Activated effector memory CD4-positive, alpha-beta T cell treated with Interleukin-2 at 50 U/mL for 16 hours (primary cell): ENCODE results near the gene FAM131B.
"Not testable (repeated sequence)": the region's sequence is repeated elsewhere in the genome, so short reads cannot be mapped to it uniquely, and the experiment has no call there.

Experiments used
- DNase-seq: peaks from one replicate; pipeline ENCODE4 v3.0.0-alpha.2; 2020

The FAM131B gene

GRCh38 chr7:143362131-143363015 is at the start of gene FAM131B:
Gene FAM131B, minus strand, starts transcription at chr7:143362713. Its CDS starts 110 bp downstream, at chr7:143362603.
- DNase-seq, result no peak

GRCh38 chr7:143411976-143412708 is 49.6 kb upstream of the FAM131B start:
- no peak for DNase-seq

- DNase-seq, result no peak
These were observed 48.0 kb upstream of the FAM131B start for GRCh38 chr7:143410521-143411004.

GRCh38 chr7:143408686-143409561 is 46.4 kb upstream of the FAM131B start, which contains the start of gene EPHA1:
Gene EPHA1, minus strand, starts transcription at chr7:143408856. Its CDS starts 51 bp downstream, at chr7:143408805.
- peak; percentile 52 for DNase-seq

GRCh38 chr7:143408252-143408685 is 45.8 kb upstream of the FAM131B start:
- no peak for DNase-seq

GRCh38 chr7:143407287-143408251 is 45.1 kb upstream of the FAM131B start:
- peak; percentile 44 for DNase-seq

- DNase-seq, result no peak
These were observed 43.5 kb upstream of the FAM131B start for GRCh38 chr7:143406002-143406357.

- no peak for DNase-seq
These were observed 42.9 kb upstream of the FAM131B start for GRCh38 chr7:143405173-143406001.

GRCh38 chr7:143402233-143402632 is 39.7 kb upstream of the FAM131B start:
- not testable (repeated sequence) for DNase-seq

GRCh38 chr7:143401265-143401664 is 38.8 kb upstream of the FAM131B start:
- no peak for DNase-seq

GRCh38 chr7:143399642-143400041 is 37.1 kb upstream of the FAM131B start:
- DNase-seq, result no peak

- DNase-seq, result no peak
These were observed 36.6 kb upstream of the FAM131B start for GRCh38 chr7:143399151-143399550.

GRCh38 chr7:143398616-143399015 is 36.1 kb upstream of the FAM131B start:
- DNase-seq, result no peak

- no peak for DNase-seq
These were observed 35.4 kb upstream of the FAM131B start for GRCh38 chr7:143397710-143398530.

GRCh38 chr7:143396625-143397556 is 34.4 kb upstream of the FAM131B start:
- no peak for DNase-seq

GRCh38 chr7:143396182-143396581 is 33.7 kb upstream of the FAM131B start:
- no peak for DNase-seq

- no peak for DNase-seq
These were observed 33.0 kb upstream of the FAM131B start for GRCh38 chr7:143395187-143396149.
